ENCODE data around the gene UBTD1.

Gene UBTD1, protein sequence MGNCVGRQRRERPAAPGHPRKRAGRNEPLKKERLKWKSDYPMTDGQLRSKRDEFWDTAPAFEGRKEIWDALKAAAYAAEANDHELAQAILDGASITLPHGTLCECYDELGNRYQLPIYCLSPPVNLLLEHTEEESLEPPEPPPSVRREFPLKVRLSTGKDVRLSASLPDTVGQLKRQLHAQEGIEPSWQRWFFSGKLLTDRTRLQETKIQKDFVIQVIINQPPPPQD

DNA sequence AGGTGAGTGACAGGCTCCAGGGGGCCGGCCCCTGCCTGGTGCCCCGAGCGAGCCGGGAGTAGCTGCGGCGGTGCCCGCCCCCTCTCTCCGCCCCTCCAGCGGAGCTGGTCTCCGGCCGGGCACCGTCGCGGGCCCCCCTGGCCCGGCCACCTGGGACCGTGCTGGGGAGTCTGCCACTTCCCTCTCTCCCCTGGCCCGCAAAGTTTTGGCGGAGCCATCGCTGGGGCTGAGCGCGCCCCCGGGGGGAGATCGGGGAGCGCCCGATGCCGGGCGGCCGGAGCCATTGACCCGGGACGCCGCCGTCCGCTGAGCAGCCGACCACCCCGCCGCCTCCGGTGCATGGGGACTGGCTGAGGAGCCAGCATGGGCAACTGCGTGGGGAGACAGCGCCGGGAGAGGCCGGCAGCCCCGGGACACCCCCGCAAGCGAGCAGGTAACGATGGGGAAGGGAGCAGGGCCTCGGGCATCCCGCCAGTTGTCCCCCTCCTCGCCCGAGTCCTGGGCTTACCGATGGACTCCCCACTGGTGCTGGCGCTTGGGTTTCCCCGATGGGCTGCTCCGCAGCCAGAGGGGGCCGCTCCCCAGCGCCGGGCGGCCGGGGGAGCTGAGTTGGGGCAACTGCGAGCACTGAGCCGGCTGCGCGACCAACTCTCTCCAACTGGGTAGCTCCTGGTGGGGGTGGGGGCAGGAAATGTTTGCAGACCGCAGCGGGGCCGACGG is at the start of gene UBTD1:
Gene UBTD1 (plus strand): TSS at position 84 of the 720 bp plus-strand sequence. CDS start 280 bp downstream, at position 364.
- Histone ChIP-seq H3K27ac (peak within 1 kb of the TSS; percentile 66 to 95), H3K4me3 (peak within 1 kb of the TSS; percentile 85)
- TF ChIP-seq CTCF (IDR thresholded peaks at IDR 0.05) = no peak
- DNase-seq (ENCODE audit: low spot score) = peak; percentile 85

DNA sequence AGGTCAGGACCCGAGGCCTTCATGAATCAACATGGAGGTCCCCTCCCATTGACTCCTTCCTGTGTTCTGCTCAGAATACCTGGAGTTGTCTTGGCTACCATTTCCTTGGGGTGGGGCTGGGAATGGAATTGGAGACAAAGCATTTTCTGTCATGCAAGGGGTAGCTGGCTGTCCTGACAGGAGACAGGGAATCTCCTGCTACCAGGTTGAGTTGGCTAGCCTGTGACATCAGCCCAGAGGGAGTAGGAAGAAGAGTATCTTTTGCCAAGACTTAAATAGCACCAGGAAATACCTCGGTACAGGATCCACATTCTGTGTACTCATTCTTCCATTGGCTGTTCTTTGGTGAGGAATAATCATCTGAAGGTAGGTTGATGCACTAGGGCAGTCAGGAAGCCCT is 47.9 kb upstream of the UBTD1 start:
- H3K4me3 ChIP-seq = no peak overlapping the region
- no peak for TF ChIP-seq CTCF (IDR thresholded peaks at IDR 0.05)
- DNase-seq (ENCODE audit: low spot score) = no peak
- H3K27ac ChIP-seq = peak overlapping the region in 1 of 2 donors; percentile 1

GRCh38 chr10:97451605-97452004 is 47.1 kb upstream of the UBTD1 start:
- no peak for TF ChIP-seq CTCF (IDR thresholded peaks at IDR 0.05)
- Histone ChIP-seq H3K4me3 (no peak overlapping the region), H3K27ac (no peak overlapping the region)
- DNase-seq (ENCODE audit: low spot score) = no peak

DNA sequence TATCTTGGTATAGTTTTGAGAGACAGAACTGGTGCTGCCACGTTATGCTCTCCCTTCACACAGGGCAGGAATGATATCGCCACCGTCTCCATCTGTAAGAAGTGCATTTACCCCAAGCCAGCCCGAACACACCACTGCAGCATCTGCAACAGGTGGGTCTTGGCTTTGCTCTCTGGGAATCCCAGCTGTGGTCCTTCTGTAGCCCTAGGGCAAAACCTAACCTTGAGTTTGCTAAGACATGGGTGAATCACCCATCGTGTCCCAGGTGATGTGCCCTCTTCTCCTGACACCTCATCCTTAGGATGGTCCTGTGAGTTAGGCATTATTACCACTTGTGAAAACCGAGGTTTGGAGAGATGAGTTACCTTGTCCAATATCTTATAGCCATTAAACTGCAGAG is 46.4 kb upstream of the UBTD1 start:
- DNase-seq (ENCODE audit: low spot score) = no peak
- no peak for TF ChIP-seq CTCF (IDR thresholded peaks at IDR 0.05)
- Histone ChIP-seq H3K4me3 (no peak overlapping the region), H3K27ac (no peak overlapping the region)

- H3K27ac ChIP-seq = peak overlapping the region in 1 of 2 donors; percentile 28
- no peak for DNase-seq (ENCODE audit: low spot score)
- no peak for TF ChIP-seq CTCF (IDR thresholded peaks at IDR 0.05)
- no peak overlapping the region for H3K4me3 ChIP-seq
Measured at GRCh38 chr10:97454330-97455036, 44.2 kb upstream of the UBTD1 start.

DNA sequence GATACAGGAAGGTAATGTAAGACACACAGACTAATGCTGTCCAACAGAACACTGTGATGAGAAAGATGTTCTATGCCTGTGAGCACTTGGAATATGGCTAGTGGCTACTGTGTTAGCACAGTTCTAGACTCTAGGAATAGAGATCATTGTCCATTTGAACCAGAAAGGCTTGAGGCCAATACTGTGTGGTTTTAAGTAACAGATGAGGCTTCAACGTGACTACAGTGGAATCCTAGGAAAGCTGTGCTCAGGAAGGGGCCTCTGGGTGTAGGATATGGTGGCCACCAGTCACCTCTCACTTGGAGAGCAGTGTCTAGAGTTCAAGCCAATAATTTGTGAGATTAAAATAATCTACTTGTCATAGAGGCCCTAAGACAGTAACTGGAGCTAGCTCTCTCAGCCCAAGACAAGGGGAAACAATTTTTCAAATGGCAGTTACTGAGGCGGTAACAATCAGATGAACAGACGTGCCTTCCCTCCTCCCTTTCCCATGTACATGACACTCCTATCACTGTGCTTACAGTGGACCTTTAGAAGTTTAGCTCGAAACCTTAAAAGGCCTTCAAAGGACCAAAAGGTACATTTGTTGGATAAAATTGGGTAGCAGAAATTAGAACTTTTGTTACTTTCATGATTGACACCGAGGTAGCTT is 42.6 kb upstream of the UBTD1 start:
- no peak for DNase-seq (ENCODE audit: low spot score)
- no peak overlapping the region for H3K27ac ChIP-seq
- H3K4me3 ChIP-seq = no peak overlapping the region
- TF ChIP-seq CTCF (IDR thresholded peaks at IDR 0.05) = no peak
